SK-N-MC (cell line): ENCODE data around the gene IKBKE.

Source experiments
- EZH2 ChIP-seq: fragments of 200-600 bp; sonication (generic); IDR thresholded peaks from one replicate; pipeline ENCODE4 v1.6.1; 2017; ENCODE audit warnings: antibody characterized with exemption
- FOXP2 ChIP-seq: optimal IDR thresholded peaks from 2 replicates; pipeline ENCODE3; 2011; ENCODE audit warnings: mild to moderate bottlenecking, moderate library complexity; ENCODE audit not compliant: insufficient read depth; ENCODE audit errors: extremely low read length, control extremely low read depth
- POLR2AphosphoS5 ChIP-seq: IDR thresholded peaks from 2 replicates; pipeline ENCODE4 v1.6.1; 2012; ENCODE audit warnings: mild to moderate bottlenecking, low read depth, low read length, borderline replicate concordance

DNA sequence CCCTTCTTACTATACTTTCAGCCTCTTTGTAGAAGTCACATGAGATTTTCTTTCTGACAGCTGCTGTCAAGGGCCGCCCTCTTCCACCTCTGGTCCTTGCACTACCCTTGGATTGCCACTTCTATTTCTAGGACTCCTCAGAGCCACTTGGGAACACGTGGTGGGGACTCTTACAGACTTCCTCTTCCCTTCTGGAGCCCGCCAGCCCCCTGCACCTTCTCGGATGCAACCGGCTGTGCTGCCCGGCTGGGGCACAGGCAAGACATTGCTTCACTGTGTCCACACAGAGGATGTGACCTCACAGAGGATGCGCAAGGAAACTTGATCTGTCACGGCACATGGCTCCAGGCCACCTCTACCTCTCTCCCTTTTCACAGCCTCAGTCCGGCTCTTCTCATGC lies 2.4 kb upstream of the IKBKE start:
- TF ChIP-seq POLR2AphosphoS5 (no peak), EZH2 (no peak), FOXP2 (no peak)
